DND-41 (cell line): Measurements from ENCODE around the gene PXDC1.

Experiments used
- EZH2 ChIP-seq: IDR thresholded peaks from 3 replicates; pipeline ENCODE4 v1.6.1; 2012; ENCODE audit warnings: borderline replicate concordance, low read depth, mild to moderate bottlenecking, moderate library complexity, low read length, inconsistent platforms; ENCODE audit not compliant: severe bottlenecking
- TF ChIP-seq, protein P1 (sequence below): IDR thresholded peaks from 2 replicates; pipeline ENCODE4 v1.5.1; 2012; ENCODE audit warnings: borderline replicate concordance, low read length, moderate library complexity, mild to moderate bottlenecking; ENCODE audit not compliant: poor library complexity, severe bottlenecking; ENCODE audit errors: extremely low read depth

GRCh38 chr6:3678946-3679345 lies 72.6 kb downstream of the PXDC1 start:
- TF ChIP-seq, protein P1, sequence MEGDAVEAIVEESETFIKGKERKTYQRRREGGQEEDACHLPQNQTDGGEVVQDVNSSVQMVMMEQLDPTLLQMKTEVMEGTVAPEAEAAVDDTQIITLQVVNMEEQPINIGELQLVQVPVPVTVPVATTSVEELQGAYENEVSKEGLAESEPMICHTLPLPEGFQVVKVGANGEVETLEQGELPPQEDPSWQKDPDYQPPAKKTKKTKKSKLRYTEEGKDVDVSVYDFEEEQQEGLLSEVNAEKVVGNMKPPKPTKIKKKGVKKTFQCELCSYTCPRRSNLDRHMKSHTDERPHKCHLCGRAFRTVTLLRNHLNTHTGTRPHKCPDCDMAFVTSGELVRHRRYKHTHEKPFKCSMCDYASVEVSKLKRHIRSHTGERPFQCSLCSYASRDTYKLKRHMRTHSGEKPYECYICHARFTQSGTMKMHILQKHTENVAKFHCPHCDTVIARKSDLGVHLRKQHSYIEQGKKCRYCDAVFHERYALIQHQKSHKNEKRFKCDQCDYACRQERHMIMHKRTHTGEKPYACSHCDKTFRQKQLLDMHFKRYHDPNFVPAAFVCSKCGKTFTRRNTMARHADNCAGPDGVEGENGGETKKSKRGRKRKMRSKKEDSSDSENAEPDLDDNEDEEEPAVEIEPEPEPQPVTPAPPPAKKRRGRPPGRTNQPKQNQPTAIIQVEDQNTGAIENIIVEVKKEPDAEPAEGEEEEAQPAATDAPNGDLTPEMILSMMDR, result no peak
- no peak for TF ChIP-seq EZH2
